Skeletal muscle cell (primary cell): ENCODE measurements around the gene IQCN.
A peak's percentile ranks its signal among the peaks of the same experiment; 100 is the strongest.

Source experiments
- DNase-seq: peaks from one replicate; pipeline ENCODE4 v3.0.0-alpha.2; 2010; ENCODE audit warnings: low read depth
- H3K4me3 ChIP-seq: 2 replicates; pipeline ENCODE4 v1.5.1; 2011; ENCODE audit warnings: low read depth, mild to moderate bottlenecking, control low read depth, low read length, moderate library complexity

IQCN gene

GRCh38 chr19:18253716-18254115, 20.5 kb downstream of the IQCN start:
- H3K4me3 ChIP-seq = no peak overlapping the region
- no peak for DNase-seq

GRCh38 chr19:18253130-18253529, 21.1 kb downstream of the IQCN start:
- DNase-seq = no peak
- H3K4me3 ChIP-seq = no peak overlapping the region

GRCh38 chr19:18252370-18252717, 21.9 kb downstream of the IQCN start:
- no peak overlapping the region for H3K4me3 ChIP-seq
- DNase-seq = no peak

GRCh38 chr19:18251587-18252369, 22.5 kb downstream of the IQCN start:
- H3K4me3 ChIP-seq = no peak overlapping the region
- DNase-seq = no peak

GRCh38 chr19:18249834-18250233, 24.4 kb downstream of the IQCN start:
- no peak for DNase-seq
- no peak overlapping the region for H3K4me3 ChIP-seq

- no peak overlapping the region for H3K4me3 ChIP-seq
- DNase-seq = no peak
Observed at GRCh38 chr19:18245297-18245696, 29.0 kb downstream of the IQCN start.

- DNase-seq = no peak
- H3K4me3 ChIP-seq = no peak overlapping the region
Observed at GRCh38 chr19:18239303-18239702, 34.9 kb downstream of the IQCN start.

GRCh38 chr19:18234194-18234593, 40.1 kb downstream of the IQCN start:
- DNase-seq = no peak
- H3K4me3 ChIP-seq = no peak overlapping the region

GRCh38 chr19:18233224-18233825, 40.9 kb downstream of the IQCN start:
- H3K4me3 ChIP-seq = no peak overlapping the region
- DNase-seq = no peak

GRCh38 chr19:18232540-18233223, 41.6 kb downstream of the IQCN start:
- no peak overlapping the region for H3K4me3 ChIP-seq

GRCh38 chr19:18231775-18232174, 42.5 kb downstream of the IQCN start:
- H3K4me3 ChIP-seq = no peak overlapping the region
- DNase-seq = no peak

More at GRCh38 chr19:18232540-18233223, 41.6 kb downstream of the IQCN start:
- no peak for DNase-seq

GRCh38 chr19:18230941-18231734, 43.1 kb downstream of the IQCN start:
- DNase-seq = no peak
- no peak overlapping the region for H3K4me3 ChIP-seq

- no peak for DNase-seq
- no peak overlapping the region for H3K4me3 ChIP-seq
Observed at GRCh38 chr19:18229915-18230314, 44.3 kb downstream of the IQCN start.

- no peak overlapping the region for H3K4me3 ChIP-seq
- DNase-seq = no peak
Observed at GRCh38 chr19:18229474-18229873, 44.8 kb downstream of the IQCN start.

GRCh38 chr19:18227781-18228271, 46.4 kb downstream of the IQCN start:
- DNase-seq = no peak
- H3K4me3 ChIP-seq = no peak overlapping the region

- DNase-seq = no peak
- no peak overlapping the region for H3K4me3 ChIP-seq
Observed at GRCh38 chr19:18226956-18227780, 47.1 kb downstream of the IQCN start.

GRCh38 chr19:18225702-18226468, 48.4 kb downstream of the IQCN start, which contains the start of gene PDE4C:
Gene PDE4C (minus strand): TSS chr19:18226438. CDS start chr19:18226415, 23 bp downstream.
- peak within 1 kb of the TSS; percentile 26 for H3K4me3 ChIP-seq
- no peak for DNase-seq

GRCh38 chr19:18225355-18225701, 48.9 kb downstream of the IQCN start:
- no peak for DNase-seq
- no peak overlapping the region for H3K4me3 ChIP-seq
